GM21360 (cell line): Measurements from ENCODE around the gene ALG6.

Experiments used
- ATAC-seq: cut with Tn5 transposase; IDR thresholded peaks from one replicate; pipeline ENCODE4 v1.9.1; 2021; ENCODE audit warnings: mild to moderate bottlenecking, moderate library complexity; ENCODE audit not compliant: unreplicated experiment

Gene ALG6

DNA sequence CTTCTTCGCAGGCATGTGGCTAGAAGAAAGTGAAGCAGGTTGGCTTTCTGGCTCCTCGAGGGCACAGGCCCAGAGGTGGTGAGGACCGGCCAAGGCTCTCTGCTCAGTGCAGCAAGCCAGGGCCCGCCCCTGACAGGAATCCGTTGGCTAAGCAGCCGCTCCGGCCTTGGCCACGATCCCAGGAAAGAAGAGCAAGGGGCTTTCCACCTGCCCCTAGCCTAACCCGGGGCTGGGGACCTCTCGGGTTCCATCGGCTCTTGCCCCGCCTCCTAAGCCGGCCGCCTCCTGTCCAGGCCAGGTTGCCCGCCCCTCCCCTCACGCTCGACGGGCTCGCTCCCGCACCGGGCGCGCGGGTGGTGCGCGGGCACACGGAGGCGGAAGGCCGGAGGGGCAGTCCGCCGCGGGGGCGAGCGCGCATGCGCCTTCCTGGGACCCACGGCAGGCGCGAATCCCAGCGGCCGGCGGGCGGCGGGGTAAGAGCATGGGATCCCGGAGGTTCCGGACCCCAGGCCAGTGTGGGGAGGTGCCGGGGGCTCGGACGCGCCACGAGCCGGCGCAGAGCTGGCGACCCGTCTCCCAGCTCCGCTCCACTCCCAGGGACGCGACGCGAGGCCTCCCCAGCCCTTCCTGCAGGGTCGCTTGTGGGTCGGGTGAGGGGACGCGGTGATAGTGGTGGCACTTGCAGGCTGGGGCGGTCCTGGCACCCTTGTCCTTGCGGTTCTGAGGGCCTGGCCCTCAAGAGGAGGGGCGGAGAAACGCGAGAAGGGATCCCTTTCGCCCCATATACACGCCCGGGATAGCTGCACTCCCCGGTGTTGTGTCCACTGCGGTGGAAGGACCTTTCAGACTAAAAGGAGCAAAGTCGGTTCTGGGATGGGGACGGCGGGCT lies at the start of gene ALG6:
ALG6 (plus strand) TSS at position 413 of the 889 bp plus-strand sequence. CDS start 3,351 bp downstream, outside the sequence.
- peak; percentile 92 for ATAC-seq

DNA sequence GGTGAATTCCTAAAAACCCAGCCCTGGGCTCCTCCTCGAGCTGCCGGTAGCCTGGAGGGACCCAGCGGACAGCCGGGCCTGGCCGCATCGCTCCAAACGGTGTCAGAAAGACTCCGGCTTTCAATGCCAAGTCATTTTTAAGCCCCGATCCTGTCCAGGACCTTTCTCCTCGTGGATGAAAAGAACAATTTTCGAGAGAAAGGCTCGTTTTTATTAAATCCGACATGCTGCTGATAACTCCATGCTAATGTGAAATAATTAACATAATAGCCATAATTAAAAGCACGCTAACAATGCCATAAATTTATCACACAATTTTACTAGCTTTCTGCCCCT lies 49.6 kb upstream of the ALG6 start:
- ATAC-seq, result no peak

DNA sequence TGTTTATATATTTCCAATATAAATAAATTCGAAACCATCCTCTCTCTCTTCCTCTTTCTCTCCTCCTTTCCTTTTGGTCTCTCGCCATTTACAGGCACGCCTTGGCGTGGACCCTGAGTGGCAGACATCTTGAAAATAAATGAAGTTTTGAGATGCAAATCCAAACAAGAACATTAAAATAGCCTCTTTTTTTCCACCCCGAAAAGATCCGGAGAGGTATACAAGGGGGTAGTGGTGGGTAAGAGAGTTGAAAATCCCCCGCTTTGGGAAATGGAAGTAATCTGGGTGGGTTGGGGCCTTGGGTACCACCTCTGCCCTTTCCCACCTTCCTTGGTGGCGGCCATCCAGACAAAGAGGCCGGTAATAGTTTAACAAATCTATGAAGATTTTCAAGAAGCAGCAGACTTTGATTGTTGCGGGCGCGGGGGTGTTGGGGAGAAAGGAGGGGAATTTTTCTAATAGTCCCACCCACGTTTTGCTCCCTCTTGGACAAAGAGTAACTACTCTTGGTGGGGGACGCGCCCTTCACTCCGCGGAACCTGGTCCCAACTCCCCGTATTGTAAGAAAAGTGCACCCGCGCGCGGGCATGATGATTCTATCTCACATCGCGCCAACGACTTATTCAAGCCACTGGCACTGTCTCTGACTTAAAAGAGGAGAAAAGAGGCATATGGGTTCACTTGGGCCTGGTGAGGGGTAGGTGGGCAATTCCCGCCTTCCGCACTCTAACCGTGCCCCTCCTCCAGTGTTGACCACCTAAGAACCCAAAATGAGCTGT lies 49.0 kb upstream of the ALG6 start:
- no peak for ATAC-seq

DNA sequence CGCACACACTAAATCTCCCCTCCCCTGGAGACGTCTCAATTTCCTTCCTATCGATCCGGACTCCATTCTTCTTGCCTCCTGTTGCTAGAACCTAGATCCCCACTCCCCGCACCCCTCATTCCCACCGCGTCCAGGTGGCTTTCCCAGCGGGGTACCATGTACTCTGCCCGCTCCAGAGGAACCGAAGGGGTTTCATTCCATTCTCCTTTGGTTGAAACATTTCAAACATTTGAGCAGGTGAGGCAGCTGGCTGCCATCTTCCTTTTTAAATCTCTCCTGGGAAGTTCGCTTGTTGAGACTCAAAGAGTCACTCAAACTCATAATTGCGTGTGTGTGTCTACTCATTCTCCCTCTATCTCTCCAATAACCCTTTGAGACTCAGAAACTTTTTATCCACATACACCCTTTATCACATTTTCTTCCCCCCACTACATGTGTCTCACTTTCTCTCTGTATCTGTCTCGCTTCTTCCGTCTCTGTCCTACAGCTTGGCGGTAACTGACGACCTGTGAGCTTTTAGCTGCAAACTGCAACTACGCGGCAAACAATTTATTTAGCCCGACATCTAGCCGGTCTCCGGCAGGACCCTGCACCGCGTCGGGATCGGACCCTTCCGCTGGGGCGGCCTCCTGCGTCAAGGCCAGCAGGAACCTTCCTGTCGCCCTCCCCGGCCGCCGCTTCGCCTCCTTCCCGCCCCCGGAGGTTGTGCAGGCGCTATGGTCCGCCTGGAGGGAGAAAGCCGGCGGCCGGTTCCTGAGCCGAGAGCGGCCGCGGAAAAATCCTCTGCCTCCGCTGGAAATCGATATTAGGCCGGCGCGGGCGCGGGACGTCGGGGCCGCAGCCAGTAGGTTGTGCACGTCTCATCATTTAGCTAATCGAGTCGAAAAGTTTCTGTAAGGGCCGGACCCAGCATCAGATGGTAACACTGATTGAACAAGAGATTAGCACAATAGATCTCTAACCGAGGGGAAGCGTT lies 48.1 kb upstream of the ALG6 start:
- ATAC-seq, result no peak

GRCh38 chr1:63320022-63320721 lies 47.3 kb upstream of the ALG6 start:
- no peak for ATAC-seq

DNA sequence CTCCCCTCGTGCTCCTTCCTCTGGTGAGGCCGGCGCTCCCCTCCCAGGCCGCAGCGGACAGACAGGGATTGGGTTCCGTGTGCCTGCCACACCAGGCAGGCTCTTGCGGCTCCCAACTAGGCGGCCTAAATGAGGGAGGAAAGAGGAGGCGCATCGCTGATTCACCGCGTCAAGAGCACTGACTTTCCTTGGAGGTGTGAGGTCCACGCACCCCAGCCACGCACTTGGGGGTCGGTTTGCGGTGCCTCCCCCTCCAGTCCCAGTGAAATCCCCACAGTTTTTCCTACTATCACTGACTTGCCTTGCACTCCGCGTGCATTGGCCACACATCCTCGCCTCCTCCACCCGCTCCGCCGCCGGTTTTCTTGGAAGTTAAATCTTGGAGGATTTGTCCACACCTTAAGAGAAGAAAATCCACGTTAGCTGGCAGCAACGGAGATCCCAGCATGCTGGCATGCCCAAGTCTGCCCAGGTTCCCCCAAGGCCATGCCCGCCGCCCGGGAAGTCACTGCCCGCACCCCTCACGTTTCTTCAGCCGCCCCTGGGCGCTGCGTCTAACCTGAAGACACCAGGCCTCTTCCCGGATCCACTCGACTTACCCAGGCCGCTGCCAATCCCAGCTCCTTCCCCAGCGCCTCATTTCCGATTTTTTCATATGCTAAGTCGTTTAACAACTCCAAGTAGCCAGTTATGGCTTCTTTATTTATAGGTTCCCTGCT lies 46.2 kb upstream of the ALG6 start:
- ATAC-seq, result no peak

DNA sequence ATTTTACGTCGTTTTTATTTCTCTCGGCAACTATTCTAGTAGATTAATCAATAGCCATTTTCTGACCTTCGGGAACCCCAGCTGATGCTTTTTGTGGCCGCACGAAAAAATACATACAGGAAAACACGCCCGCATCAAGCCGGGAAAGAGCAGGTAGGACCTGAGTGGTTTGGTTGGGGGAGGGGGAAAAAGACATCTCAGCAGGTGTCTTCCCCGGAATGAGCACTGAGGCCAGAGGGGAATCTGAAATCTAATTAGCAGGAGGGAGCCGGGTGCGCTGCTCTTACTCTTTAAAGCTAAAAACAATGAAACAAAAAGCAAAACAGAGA lies 45.7 kb upstream of the ALG6 start:
- no peak for ATAC-seq

GRCh38 chr1:63322114-63322943 lies 45.1 kb upstream of the ALG6 start, which contains the start of gene FOXD3:
FOXD3 (plus strand) TSS chr1:63322567; CDS start chr1:63323059, 492 bp downstream.
- ATAC-seq, result peak; percentile 54

DNA sequence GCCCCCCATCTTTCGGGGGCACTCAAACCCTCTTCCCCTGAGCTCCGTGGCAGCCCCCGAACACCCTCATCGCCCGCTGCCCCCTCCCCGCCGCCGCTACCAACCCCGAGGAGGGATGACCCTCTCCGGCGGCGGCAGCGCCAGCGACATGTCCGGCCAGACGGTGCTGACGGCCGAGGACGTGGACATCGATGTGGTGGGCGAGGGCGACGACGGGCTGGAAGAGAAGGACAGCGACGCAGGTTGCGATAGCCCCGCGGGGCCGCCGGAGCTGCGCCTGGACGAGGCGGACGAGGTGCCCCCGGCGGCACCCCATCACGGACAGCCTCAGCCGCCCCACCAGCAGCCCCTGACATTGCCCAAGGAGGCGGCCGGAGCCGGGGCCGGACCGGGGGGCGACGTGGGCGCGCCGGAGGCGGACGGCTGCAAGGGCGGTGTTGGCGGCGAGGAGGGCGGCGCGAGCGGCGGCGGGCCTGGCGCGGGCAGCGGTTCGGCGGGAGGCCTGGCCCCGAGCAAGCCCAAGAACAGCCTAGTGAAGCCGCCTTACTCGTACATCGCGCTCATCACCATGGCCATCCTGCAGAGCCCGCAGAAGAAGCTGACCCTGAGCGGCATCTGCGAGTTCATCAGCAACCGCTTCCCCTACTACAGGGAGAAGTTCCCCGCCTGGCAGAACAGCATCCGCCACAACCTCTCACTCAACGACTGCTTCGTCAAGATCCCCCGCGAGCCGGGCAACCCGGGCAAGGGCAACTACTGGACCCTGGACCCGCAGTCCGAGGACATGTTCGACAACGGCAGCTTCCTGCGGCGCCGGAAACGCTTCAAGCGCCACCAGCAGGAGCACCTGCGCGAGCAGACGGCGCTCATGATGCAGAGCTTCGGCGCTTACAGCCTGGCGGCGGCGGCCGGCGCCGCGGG lies 44.2 kb upstream of the ALG6 start:
- no peak for ATAC-seq

DNA sequence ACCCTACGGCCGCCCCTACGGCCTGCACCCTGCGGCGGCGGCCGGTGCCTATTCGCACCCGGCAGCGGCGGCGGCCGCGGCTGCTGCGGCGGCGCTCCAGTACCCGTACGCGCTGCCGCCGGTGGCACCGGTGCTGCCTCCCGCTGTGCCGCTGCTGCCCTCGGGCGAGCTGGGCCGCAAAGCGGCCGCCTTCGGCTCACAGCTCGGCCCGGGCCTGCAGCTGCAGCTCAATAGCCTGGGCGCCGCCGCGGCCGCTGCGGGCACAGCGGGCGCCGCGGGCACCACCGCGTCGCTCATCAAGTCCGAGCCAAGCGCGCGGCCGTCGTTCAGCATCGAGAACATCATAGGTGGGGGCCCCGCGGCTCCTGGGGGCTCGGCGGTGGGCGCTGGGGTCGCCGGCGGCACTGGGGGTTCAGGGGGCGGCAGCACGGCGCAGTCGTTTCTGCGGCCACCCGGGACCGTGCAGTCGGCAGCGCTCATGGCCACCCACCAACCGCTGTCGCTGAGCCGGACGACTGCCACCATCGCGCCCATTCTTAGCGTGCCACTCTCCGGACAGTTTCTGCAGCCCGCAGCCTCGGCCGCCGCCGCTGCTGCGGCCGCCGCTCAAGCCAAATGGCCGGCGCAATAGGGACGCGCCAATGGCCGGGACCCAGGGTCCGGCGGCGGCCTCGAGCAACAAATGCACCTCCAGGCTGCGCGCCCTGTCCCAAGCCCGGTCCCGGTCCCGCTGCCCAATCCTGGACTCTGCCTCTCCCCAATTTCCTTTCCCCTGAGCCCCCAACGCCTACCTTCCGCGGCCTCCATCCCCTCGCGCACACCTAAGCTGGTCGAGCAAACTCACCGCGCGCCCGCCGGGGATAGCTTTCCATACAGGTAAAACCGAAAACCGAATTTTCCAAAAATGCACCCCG lies 43.3 kb upstream of the ALG6 start:
- no peak for ATAC-seq

DNA sequence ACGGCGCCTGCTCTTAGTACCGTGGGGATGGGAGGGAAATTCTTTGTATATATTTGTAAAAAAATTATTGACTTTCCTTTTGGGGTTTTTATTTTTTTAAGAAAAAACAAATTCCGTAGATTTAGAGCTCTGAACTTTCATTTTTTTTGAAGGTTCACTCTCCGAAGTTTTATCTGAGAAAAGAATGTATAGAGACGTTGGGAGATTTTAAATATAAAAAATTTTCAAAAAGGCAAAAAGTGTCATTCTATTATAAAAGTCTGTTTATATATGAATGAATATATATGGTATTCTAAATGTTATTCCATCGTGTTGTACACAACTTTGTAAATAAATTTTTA lies 42.7 kb upstream of the ALG6 start:
- no peak for ATAC-seq

- no peak for ATAC-seq
Observed at GRCh38 chr1:63325279-63325985, 42.0 kb upstream of the ALG6 start.

DNA sequence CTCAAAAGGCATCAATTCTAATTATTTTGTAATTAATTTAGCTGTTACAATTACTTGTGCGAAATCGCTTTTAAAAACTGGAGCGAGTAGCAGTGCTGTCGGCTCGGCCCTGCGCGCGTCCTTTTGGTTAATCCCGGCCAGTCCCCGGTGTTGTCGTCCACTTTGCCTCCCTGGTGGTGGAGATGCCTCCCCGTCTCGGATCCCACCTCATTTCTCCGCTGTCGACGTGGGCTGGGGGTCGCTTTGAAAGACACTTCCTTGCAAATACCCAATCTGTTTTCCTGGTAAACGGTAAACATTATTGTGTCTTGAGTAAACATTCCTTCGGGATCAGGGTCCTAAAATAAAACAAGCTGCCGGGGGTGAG lies 41.3 kb upstream of the ALG6 start:
- ATAC-seq, result no peak

GRCh38 chr1:63326473-63327380 lies 40.7 kb upstream of the ALG6 start:
- ATAC-seq, result no peak

DNA sequence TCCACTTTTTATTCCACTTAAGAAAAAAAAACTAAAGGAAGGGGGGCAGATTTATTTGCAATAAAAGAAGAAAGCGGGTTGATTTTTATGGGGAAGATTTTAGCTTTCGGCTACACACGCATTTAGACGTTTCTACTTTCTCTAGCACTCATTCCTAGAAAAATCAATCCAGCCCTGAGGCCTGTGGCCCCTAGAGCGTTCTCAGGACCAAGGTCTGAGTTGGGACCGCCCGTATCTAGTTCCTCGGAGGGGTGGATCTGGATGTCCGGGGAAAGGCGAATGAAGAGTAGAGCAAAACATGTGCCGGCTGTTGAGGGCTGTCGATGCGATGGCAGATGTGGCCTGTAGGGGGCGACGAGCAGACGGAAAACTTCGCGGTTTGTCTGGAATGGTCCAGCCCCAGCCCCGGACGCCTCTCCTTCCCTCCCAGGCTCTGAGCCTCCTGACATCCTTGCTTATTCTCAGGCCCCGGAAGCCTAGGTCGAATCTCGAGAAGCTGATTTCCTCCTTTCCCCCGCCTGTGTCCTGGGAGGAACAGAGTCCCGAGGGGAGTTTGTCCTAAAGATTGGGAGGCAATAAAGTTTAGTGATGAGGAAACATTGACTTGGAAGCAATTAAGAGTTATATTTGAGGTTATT lies 39.9 kb upstream of the ALG6 start:
- ATAC-seq, result peak; percentile 55
